ENCODE results near the gene ZGLP1.

ZGLP1 gene

GRCh38 chr19:10352764-10353671 lies 43.4 kb upstream of the ZGLP1 start:
- H3K9me2 ChIP-seq (replicated peaks; ENCODE audit: control insufficient read depth, low read length), result no peaks in the 10 kb centered on the region
- TF ChIP-seq CTCF (IDR thresholded peaks at IDR 0.05; ENCODE audit: low read depth, low read length, poor library complexity, severe bottlenecking) (no peak), EZH2phosphoT487 (IDR thresholded peaks at IDR 0.05; ENCODE audit: borderline replicate concordance, low read length) (no peak)
- H3K4me2 ChIP-seq (ENCODE audit: low read length), result no peak overlapping the region
- peaks cover 59% of the 10 kb centered on the region for H3K36me3 ChIP-seq (ENCODE audit: control insufficient read depth, low read length)
- no peaks in the 10 kb centered on the region for H3K4me1 ChIP-seq (ENCODE audit: control insufficient read depth, low read length)
- no peak overlapping the region for H3K4me3 ChIP-seq (ENCODE audit: low read length)
- no peaks in the 10 kb centered on the region for H3K27me3 ChIP-seq (ENCODE audit: control insufficient read depth, low read length)
- H3K79me2 ChIP-seq (ENCODE audit: control insufficient read depth, low read length), result no peaks in the 10 kb centered on the region
- no peaks in the 10 kb centered on the region for H4K20me1 ChIP-seq (ENCODE audit: control insufficient read depth, insufficient read depth, low read depth, low read length)
- H3K27ac ChIP-seq (ENCODE audit: low read depth, low read length), result no peak overlapping the region
- H3K9me3 ChIP-seq (ENCODE audit: control insufficient read depth, insufficient read depth, low read length), result no peaks in the 10 kb centered on the region
- no peaks in the 10 kb centered on the region for H3F3A ChIP-seq (ENCODE audit: control insufficient read depth, insufficient read depth)

GRCh38 chr19:10346509-10346908 lies 36.9 kb upstream of the ZGLP1 start:
- H3K4me2 ChIP-seq (ENCODE audit: low read length), result no peak overlapping the region
- no peak overlapping the region for H3K4me3 ChIP-seq (ENCODE audit: low read length)
- no peaks in the 10 kb centered on the region for H3K9me2 ChIP-seq (replicated peaks; ENCODE audit: control insufficient read depth, low read length)
- no peaks in the 10 kb centered on the region for H3K27me3 ChIP-seq (ENCODE audit: control insufficient read depth, low read length)
- no peaks in the 10 kb centered on the region for H3K79me2 ChIP-seq (ENCODE audit: control insufficient read depth, low read length)
- no peaks in the 10 kb centered on the region for H3F3A ChIP-seq (ENCODE audit: control insufficient read depth, insufficient read depth)
- no peaks in the 10 kb centered on the region for H4K20me1 ChIP-seq (ENCODE audit: control insufficient read depth, insufficient read depth, low read depth, low read length)
- H3K36me3 ChIP-seq (ENCODE audit: control insufficient read depth, low read length), result peaks cover 13% of the 10 kb centered on the region
- peaks cover 3% of the 10 kb centered on the region; the same call in 1 of the 2 replicates for H3K4me1 ChIP-seq (ENCODE audit: control insufficient read depth, low read length)
- H3K9me3 ChIP-seq (ENCODE audit: control insufficient read depth, insufficient read depth, low read length), result no peaks in the 10 kb centered on the region
- H3K27ac ChIP-seq (ENCODE audit: low read depth, low read length), result no peak overlapping the region
- TF ChIP-seq CTCF (IDR thresholded peaks at IDR 0.05; ENCODE audit: low read depth, low read length, poor library complexity, severe bottlenecking), result no peak
- no peak for TF ChIP-seq EZH2phosphoT487 (IDR thresholded peaks at IDR 0.05; ENCODE audit: borderline replicate concordance, low read length)

GRCh38 chr19:10344780-10345179 lies 35.2 kb upstream of the ZGLP1 start:
- Histone ChIP-seq H3K79me2 (ENCODE audit: control insufficient read depth, low read length) (no peaks in the 10 kb centered on the region), H3K4me2 (ENCODE audit: low read length) (no peak overlapping the region), H3K27me3 (ENCODE audit: control insufficient read depth, low read length) (no peaks in the 10 kb centered on the region), H3K4me3 (ENCODE audit: low read length) (no peak overlapping the region), H3K9me2 (replicated peaks; ENCODE audit: control insufficient read depth, low read length) (no peaks in the 10 kb centered on the region), H4K20me1 (ENCODE audit: control insufficient read depth, insufficient read depth, low read depth, low read length) (no peaks in the 10 kb centered on the region), H3K27ac (ENCODE audit: low read depth, low read length) (no peak overlapping the region), H3K4me1 (ENCODE audit: control insufficient read depth, low read length) (peaks cover 8% of the 10 kb centered on the region), H3K9me3 (ENCODE audit: control insufficient read depth, insufficient read depth, low read length) (no peaks in the 10 kb centered on the region), H3K36me3 (ENCODE audit: control insufficient read depth, low read length) (0 out of 2 replicates have a peak, but pooled peaks cover 1% of the 10 kb centered on the region), H3F3A (ENCODE audit: control insufficient read depth, insufficient read depth) (no peaks in the 10 kb centered on the region)
- TF ChIP-seq CTCF (IDR thresholded peaks at IDR 0.05; ENCODE audit: low read depth, low read length, poor library complexity, severe bottlenecking), result no peak
- TF ChIP-seq EZH2phosphoT487 (IDR thresholded peaks at IDR 0.05; ENCODE audit: borderline replicate concordance, low read length), result no peak
